ENCODE data around the gene TMEM72. TPM values are rescaled to one million over a fixed set of nuclear protein-coding genes. Genes with fewer than 3 reads are reported as not detected.

TMEM72 gene
- total and polyA plus RNA-seq, 2 experiments from 2014 or later, result 1.3 to 2.3 TPM

DNA sequence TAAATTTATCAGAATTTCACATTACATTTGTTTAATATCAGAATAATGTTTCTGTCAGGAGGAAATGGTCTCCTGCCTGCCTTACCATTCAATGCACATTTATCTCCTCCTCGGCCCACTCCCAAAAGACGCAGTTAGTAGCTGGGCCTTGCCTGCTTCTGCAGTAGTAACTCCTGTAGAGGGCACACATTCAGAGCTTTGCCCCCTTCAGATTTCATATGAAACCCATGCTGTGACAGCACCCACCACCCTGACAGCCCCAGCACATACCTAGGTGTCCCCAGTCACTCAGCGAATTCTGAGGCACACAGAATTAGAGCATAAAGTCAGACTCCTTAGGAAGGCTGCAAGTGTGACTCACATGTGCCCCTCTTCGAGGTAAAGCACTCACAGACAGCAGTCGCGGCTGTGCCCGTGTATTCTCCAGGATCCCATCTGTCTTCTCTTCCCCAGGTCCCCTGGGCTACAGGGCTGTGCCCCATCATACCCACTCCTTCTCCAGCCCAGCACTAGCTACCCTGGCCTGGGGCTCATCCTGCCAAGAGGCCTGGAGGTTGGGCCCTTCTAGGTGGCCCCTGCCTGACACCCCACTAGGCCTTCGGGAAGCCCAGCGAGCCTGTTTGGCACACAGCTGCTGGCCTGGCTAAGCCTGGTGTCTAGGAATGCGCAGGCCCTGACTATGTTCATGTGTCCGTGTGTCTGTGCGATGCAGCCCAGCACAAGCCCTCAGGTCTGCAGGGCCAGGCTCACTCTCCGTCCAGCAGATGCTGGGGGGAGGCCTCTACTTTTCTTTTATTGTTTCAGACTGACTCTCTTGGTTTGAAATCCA lies 72.1 kb downstream of the TMEM72 start:
- H3K27me3 ChIP-seq, result no peaks in the 10 kb centered on the region
- H3K4me1 ChIP-seq (ENCODE audit: low read depth), result peaks cover 48% of the 10 kb centered on the region
- H3K36me3 ChIP-seq, result no peaks in the 10 kb centered on the region
- TF ChIP-seq, protein P1, sequence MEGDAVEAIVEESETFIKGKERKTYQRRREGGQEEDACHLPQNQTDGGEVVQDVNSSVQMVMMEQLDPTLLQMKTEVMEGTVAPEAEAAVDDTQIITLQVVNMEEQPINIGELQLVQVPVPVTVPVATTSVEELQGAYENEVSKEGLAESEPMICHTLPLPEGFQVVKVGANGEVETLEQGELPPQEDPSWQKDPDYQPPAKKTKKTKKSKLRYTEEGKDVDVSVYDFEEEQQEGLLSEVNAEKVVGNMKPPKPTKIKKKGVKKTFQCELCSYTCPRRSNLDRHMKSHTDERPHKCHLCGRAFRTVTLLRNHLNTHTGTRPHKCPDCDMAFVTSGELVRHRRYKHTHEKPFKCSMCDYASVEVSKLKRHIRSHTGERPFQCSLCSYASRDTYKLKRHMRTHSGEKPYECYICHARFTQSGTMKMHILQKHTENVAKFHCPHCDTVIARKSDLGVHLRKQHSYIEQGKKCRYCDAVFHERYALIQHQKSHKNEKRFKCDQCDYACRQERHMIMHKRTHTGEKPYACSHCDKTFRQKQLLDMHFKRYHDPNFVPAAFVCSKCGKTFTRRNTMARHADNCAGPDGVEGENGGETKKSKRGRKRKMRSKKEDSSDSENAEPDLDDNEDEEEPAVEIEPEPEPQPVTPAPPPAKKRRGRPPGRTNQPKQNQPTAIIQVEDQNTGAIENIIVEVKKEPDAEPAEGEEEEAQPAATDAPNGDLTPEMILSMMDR (IDR thresholded peaks at IDR 0.05; ENCODE audit: low read depth, low read length), result no peak
- DNase-seq (ENCODE audit: low read depth in 1 of 2, low spot score in 1 of 2), result no peak
- no peak overlapping the region for H3K4me3 ChIP-seq
- no peaks in the 10 kb centered on the region for H3K9me3 ChIP-seq (ENCODE audit: low read depth)
- H3K27ac ChIP-seq, result no peak overlapping the region

DNA sequence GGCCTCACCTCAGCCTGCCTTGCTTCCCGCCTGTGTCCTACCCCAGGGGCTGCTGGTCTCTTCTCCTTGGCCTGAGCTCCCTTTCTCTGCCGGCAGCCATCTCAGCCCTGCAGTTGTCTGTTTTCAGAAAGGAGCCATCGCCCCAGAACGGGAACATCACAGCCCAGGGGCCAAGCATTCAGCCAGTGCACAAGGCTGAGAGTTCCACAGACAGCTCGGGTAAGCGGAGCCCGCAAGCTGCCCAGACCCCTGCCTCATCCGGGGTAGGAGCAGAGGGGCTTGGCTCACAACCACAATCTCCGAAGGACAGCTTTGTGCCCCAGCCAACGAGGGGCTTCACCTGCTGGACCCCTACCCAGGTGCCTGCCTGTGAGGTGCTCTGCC lies 72.8 kb downstream of the TMEM72 start:
- Histone ChIP-seq H3K27ac (no peak overlapping the region), H3K4me1 (ENCODE audit: low read depth) (peaks cover 45% of the 10 kb centered on the region), H3K36me3 (no peaks in the 10 kb centered on the region), H3K27me3 (no peaks in the 10 kb centered on the region), H3K4me3 (no peak overlapping the region), H3K9me3 (ENCODE audit: low read depth) (no peaks in the 10 kb centered on the region)
- TF ChIP-seq, protein P1 (IDR thresholded peaks at IDR 0.05; ENCODE audit: low read depth, low read length), result no peak
- DNase-seq (ENCODE audit: low read depth in 1 of 2, low spot score in 1 of 2), result no peak

DNA sequence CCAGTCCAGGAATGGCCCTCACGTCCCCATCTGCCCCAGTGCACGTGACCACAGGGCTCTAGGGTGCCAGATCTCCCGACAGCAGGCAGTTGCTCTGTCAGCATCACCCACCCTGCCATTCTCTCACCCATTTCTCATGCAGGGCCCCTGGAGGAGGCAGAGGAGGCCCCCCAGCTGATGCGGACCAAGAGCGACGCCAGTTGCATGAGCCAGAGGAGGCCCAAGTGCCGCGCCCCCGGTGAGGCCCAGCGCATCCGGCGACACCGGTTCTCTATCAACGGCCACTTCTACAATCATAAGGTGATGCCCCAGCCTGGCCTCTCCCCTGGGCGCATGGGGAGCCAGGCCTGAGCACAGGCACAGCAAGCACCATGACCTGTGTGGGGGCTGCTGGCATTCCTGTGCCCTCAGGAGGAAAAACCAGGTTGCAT lies 73.5 kb downstream of the TMEM72 start:
- Histone ChIP-seq H3K27me3 (no peaks in the 10 kb centered on the region), H3K36me3 (no peaks in the 10 kb centered on the region), H3K4me3 (no peak overlapping the region), H3K9me3 (ENCODE audit: low read depth) (no peaks in the 10 kb centered on the region), H3K4me1 (ENCODE audit: low read depth) (peaks cover 38% of the 10 kb centered on the region), H3K27ac (peak overlapping the region; percentile 61)
- TF ChIP-seq, protein P1 (IDR thresholded peaks at IDR 0.05; ENCODE audit: low read depth, low read length), result no peak
- DNase-seq (ENCODE audit: low read depth in 1 of 2, low spot score in 1 of 2), result no peak

DNA sequence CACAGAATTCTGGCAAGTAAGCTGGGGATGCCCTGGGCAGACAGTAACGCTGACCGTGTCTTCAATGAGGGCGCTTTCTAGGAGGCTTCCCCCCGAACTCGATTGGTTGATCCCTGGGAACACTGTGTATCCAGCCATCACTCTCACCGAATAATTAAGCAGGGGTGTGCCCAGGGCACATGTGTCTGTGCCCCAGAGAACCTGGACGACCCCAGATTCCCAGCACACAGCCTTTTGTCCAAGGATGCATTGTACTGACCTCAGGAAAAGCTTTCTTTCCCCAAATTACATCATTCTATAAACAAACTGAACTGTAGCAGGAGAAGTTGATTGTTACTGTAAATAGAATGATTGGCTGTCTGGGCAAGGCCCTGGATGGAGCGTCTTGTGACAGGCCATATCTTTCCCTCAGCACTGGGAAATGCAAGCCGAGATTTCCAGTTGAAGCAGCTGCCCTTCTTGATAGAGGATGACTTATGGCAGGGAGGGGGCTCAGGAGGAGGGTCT lies 74.1 kb downstream of the TMEM72 start:
- TF ChIP-seq, protein P1 (IDR thresholded peaks at IDR 0.05; ENCODE audit: low read depth, low read length), result no peak
- H3K9me3 ChIP-seq (ENCODE audit: low read depth), result no peaks in the 10 kb centered on the region
- no peaks in the 10 kb centered on the region for H3K36me3 ChIP-seq
- H3K4me3 ChIP-seq, result no peak overlapping the region
- H3K4me1 ChIP-seq (ENCODE audit: low read depth), result peaks cover 38% of the 10 kb centered on the region
- peak overlapping the region; percentile 61 for H3K27ac ChIP-seq
- peak in 1 of 2 donors; percentile 40 for DNase-seq (ENCODE audit: low read depth in 1 of 2, low spot score in 1 of 2)
- no peaks in the 10 kb centered on the region for H3K27me3 ChIP-seq

DNA sequence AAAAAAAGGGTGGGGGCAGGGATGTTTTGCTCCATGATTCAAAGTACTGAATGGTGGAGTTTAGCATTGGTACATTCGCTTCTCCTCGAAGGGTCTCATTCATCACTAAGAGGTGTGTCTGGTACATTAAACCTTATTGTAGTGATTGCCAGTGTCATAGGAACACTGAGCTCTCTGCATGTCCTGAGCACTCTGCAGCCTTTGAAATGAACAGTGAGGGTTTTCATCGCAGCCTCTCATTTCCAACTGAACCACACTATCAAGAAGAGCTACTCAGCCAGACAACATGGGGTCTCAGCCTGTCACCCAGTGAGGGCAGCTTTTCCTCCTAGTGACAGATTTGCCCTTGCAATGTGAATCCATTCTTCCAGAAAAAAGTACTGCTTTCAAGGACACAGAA lies 75.0 kb downstream of the TMEM72 start:
- H3K27ac ChIP-seq, result peak overlapping the region; percentile 61
- no peaks in the 10 kb centered on the region for H3K36me3 ChIP-seq
- no peaks in the 10 kb centered on the region for H3K9me3 ChIP-seq (ENCODE audit: low read depth)
- DNase-seq (ENCODE audit: low read depth in 1 of 2, low spot score in 1 of 2), result no peak
- no peak overlapping the region for H3K4me3 ChIP-seq
- TF ChIP-seq, protein P1 (IDR thresholded peaks at IDR 0.05; ENCODE audit: low read depth, low read length), result no peak
- H3K27me3 ChIP-seq, result no peaks in the 10 kb centered on the region
- peaks cover 30% of the 10 kb centered on the region for H3K4me1 ChIP-seq (ENCODE audit: low read depth)

Other genes with a start within 250 kb of the TMEM72 start
- gene RASSF4, start 48.5 kb downstream of the TMEM72 start, total RNA-seq, result 53.2 and 63.6 TPM in 2 replicates
- 70.7 and 102 TPM in 2 replicates for gene RASSF4, start 48.5 kb downstream of the TMEM72 start, polyA plus RNA-seq
- 34.0 and 39.3 TPM in 2 replicates for gene DEPP1, start 67.5 kb downstream of the TMEM72 start, total RNA-seq
- gene DEPP1, start 67.5 kb downstream of the TMEM72 start, polyA plus RNA-seq, result 32.3 and 38.3 TPM in 2 replicates
- 18.4 and 22.1 TPM in 2 replicates for gene ZNF22, start 89.6 kb downstream of the TMEM72 start, total RNA-seq
- 31.3 and 48.1 TPM in 2 replicates for gene ZNF22, start 89.6 kb downstream of the TMEM72 start, polyA plus RNA-seq